Heart right ventricle (tissue), 16 donors: ENCODE measurements around the gene PLCB1. TPM values are rescaled to one million over a fixed set of nuclear protein-coding genes. Genes with fewer than 3 reads are reported as not detected.

Experiments used
- ATAC-seq, 8 donors: fragments of 200-7000 bp; cut with Tn5 transposase; one replicate each; pipeline ENCODE4 v1.9.1; 2020; ENCODE audit warnings: mild to moderate bottlenecking in 8 of 8, moderate library complexity in 8 of 8, moderate number of reproducible peaks in 1 of 8
- DNase-seq, 2 donors: peaks; one replicate each; pipeline ENCODE4 v3.0.0-alpha.2; 2020
- H3K27ac ChIP-seq, 10 donors: fragments of 200-600 bp; sonication (generic) in 2 of 10; one replicate each; pipeline versions ENCODE4 v1.5.0 to v1.8.0; 2020 to 2022; ENCODE audit warnings: mild to moderate bottlenecking in 3 of 10
- H3K27me3 ChIP-seq, 7 donors: fragments of 200-600 bp; one replicate each; pipeline ENCODE4 v1.8.0; 2021 to 2022; ENCODE audit warnings: mild to moderate bottlenecking in 2 of 7
- H3K36me3 ChIP-seq, 9 donors: fragments of 200-600 bp; sonication (generic) in 1 of 9; one replicate each; pipeline versions ENCODE4 v1.5.0 to v1.8.0; 2020 to 2022; ENCODE audit warnings: mild to moderate bottlenecking in 2 of 9
- H3K4me1 ChIP-seq, 9 donors: fragments of 200-600 bp; sonication (generic) in 1 of 9; one replicate each; pipeline versions ENCODE4 v1.5.0 to v1.8.0; 2020 to 2022; ENCODE audit warnings: mild to moderate bottlenecking in 4 of 9
- H3K4me3 ChIP-seq, 10 donors: fragments of 200-600 bp; sonication (generic) in 2 of 10; one replicate each; pipeline versions ENCODE4 v1.5.0 to v1.8.0; 2020 to 2022; ENCODE audit warnings: mild to moderate bottlenecking in 7 of 10, moderate library complexity in 2 of 10
- H3K9me3 ChIP-seq, 11 donors: fragments of 200-600 bp in 10 of 11; sonication (generic) in 2 of 11; one replicate each; pipeline versions ENCODE4 v1.5.0 to v1.8.0; 2013 to 2022; ENCODE audit warnings: mild to moderate bottlenecking in 2 of 11, control low read depth in 1 of 11, moderate library complexity in 1 of 11
- CTCF ChIP-seq, 9 donors: fragments of 200-600 bp; sonication (generic) in 2 of 9; IDR thresholded peaks; one replicate each; pipeline versions ENCODE4 v1.5.0 to v1.8.0; 2021 to 2022; ENCODE audit warnings: antibody characterized with exemption in 9 of 9, mild to moderate bottlenecking in 5 of 9, moderate library complexity in 1 of 9
- WGBS, 2 donors: extraction: QIAGEN DNeasy Blood & Tissue Kit; methylation state at CpG; one replicate each; pipeline ENCODE4 v1.1.7; 2013; ENCODE audit warnings: inconsistent platforms in 1 of 2; 5-methylcytosine and 5-hydroxymethylcytosine counted together
- intact Hi-C, 10 donors: fragments of 100-400 bp; cut with DNase I; formaldehyde crosslinking; loops; one replicate each; pipeline versions ENCODE4 v1.11.1 to v1.14.2; 2022
- polyA plus RNA-seq, 2 donors: library from polyadenylated mRNA; stranded (reverse); fragments of 200-250 nt; gene quantifications; one replicate each; pipeline ENCODE4 v1.2.3, GENCODE V29; 2013
- total RNA-seq, 10 donors: library from RNA; stranded (reverse); fragmentation: NEBNext Ultra II Directional in 3 of 10; extraction: Animal tissue kit (Norgen Biotek cat#: 25700) in 3 of 10; gene quantifications; one replicate each; pipeline versions ENCODE4 v1.2.1 to v1.2.4, GENCODE V29; 2021 to 2023
- donor health status: Arrhythmogenic right ventricular cardiomyopathy.
- donor health status: ischemic (EF 13 %, LVEDD 7.1; RV severe dilation, severe dysfunction).
- donor health status: healthy with polysubstance abuse.
- donor health status: DM: no; HTN: yes; CAD: no.
- donor health status: DM: no; HTN: no; CAD: no.
- donor health status: ischemic (EF 25% LVEDD 6.9; RV normal size, moderate dysfunction).
- donor health status: ischemic (EF 25% LVEDD 5.7; RV mildly dilated, moderate dysfunction).
- donor health status: healthy.
- donor health status: DM: yes; HTN: yes; CAD: no.
- donor health status: Ischemic cardiomyopathy.
- donor health status: ischemic (EF 35%, LVEDD 5.7; RV mildly dilated, moderate dysfunction).
- donor health status: nonischemic (EF 11% LVEDD 7.7; RV severe dilation, severe dysfunction).
- donor health status: DM: yes; HTN: yes; CAD: no.
- donor health status: PGD.
- donor health status: ischemic (EF 29% LVEDD 5.4; RV normal size, mild dysfunction).
- donor health status: nonischemic (EF 23%, LVEDD 6.1; RV moderate dilation, normal function).

PLCB1 gene
- total and polyA plus RNA-seq, 12 donors, result 2.2 to 12.7 (median 7.1) TPM

DNA sequence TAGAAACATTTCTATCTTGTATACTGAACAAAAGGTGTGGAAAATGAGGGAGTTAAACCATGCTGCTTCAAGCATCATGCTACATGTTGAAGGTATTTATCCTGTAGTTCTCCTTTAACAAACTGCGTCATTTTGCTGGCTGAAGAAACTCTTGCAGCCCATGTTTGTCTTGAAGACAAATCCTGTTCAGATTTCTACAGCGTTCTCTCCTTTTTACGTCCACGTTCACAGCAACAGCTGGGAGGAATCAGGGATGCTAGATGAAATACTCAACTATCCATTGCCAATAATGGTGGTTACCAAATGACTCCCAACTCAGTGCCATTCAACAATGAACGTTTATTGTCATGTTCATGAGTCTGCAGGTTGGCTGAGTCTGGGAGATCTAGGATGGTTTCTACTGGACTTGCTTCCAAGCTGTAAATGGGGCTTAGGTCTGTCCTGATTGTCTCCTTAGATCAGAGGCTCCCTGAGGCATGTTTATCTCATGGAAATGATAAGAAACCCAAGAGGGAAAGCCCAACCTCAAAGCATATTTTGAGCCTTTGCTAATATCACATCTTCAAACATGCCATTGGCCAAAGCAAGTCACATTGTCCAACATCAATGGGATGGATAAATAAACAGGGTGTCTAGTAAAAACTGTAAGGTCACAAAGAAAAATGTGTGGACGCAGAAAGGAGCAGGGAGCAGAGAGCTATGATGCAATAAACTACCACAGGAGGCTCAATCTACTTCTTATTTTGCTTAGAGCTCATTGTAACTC lies 2.7 kb upstream of the PLCB1 start:
- WGBS, 2 donors, result 61 to 79% methylated on average over 6 of the region's 6 CpGs
- intact Hi-C loops, result loop anchor here in 3 of 10 donors (5.0 to 10.0 kb wide), 3 partner anchors 65 to 85 kb away; no protein-coding TSS in a partner anchor
- TF ChIP-seq CTCF (IDR thresholded peaks at IDR 0.05), result no peak
- H3K27me3 ChIP-seq, result peaks cover 0 to 19% (median 0%) of the 10 kb centered on the region in 7 donors
- peak overlapping the region in 1 of 10 donors; percentile 16 for H3K27ac ChIP-seq
- peaks cover 0 to 26% (median 9%) of the 10 kb centered on the region in 9 donors for H3K4me1 ChIP-seq
- DNase-seq, result no peak
- no peaks in the 10 kb centered on the region for H3K36me3 ChIP-seq
- ATAC-seq, result peak in 2 of 8 donors; percentile 4 to 5
- no peak overlapping the region for H3K4me3 ChIP-seq
- no peaks in the 10 kb centered on the region for H3K9me3 ChIP-seq

DNA sequence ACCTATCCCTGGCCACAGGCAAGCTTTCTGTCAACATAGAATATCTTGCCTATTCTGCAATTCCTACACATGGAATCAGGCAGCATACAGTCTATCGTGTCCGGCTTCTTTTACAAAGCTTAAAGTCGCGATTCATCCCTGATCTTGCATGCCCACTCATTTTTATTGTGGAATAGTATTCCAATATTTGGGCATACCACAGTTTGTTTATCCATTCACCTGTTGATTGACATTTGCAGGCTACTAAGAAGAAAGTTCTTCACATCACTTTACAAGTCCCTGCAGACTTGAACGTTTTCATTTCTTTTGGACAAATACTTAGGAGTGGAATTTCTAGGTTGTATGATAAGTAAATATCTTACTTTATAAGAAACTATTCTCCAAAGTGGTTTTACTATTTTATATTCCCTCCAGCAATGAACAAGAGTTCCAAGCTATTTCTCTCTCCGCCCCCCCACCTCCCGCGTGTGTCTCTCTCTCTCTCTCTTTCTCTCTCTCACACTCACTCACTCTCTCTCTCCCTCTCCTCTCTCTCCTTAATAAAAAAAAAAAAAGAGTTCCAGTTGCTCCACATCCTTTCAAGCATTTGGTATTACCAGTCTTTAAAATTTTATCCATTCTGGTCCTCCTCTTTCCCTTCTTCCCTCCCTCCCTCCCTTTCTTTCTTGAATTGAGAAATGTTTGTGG lies 1.1 kb upstream of the PLCB1 start:
- Histone ChIP-seq H3K27ac (peak overlapping the region in 3 of 10 donors; percentile 60 to 89 (median 86)), H3K27me3 (peaks cover 0 to 19% (median 0%) of the 10 kb centered on the region in 7 donors), H3K4me3 (peak overlapping the region in 5 of 10 donors; percentile 74 to 81 (median 76)), H3K9me3 (no peaks in the 10 kb centered on the region), H3K4me1 (peaks cover 0 to 31% (median 9%) of the 10 kb centered on the region in 9 donors), H3K36me3 (no peaks in the 10 kb centered on the region)
- no peak for ATAC-seq
- TF ChIP-seq CTCF (IDR thresholded peaks at IDR 0.05), result no peak
- no peak for DNase-seq
- intact Hi-C loops, result loop anchor here in 8 of 10 donors (1.0 to 10.0 kb wide), 13 partner anchors 89 to 591 kb away; no protein-coding TSS in a partner anchor
- WGBS, 2 donors, result 84 to 87% methylated on average over 8 of the region's 8 CpGs

GRCh38 chr20:8132484-8133309 lies 631 bp downstream of the PLCB1 start:
- no peak for TF ChIP-seq CTCF (IDR thresholded peaks at IDR 0.05)
- intact Hi-C loops, result loop anchor here (1.0 to 10.0 kb wide), 18 partner anchors 90 to 590 kb away; no protein-coding TSS in a partner anchor
- Histone ChIP-seq H3K9me3 (no peaks in the 10 kb centered on the region), H3K27ac (peak overlapping the region; percentile 72 to 90 (median 86)), H3K27me3 (peaks cover 0 to 19% (median 0%) of the 10 kb centered on the region in 7 donors), H3K4me3 (peak overlapping the region; percentile 60 to 95 (median 80)), H3K4me1 (peaks cover 0 to 31% (median 7%) of the 10 kb centered on the region in 9 donors), H3K36me3 (no peaks in the 10 kb centered on the region)
- DNase-seq, result peak; percentile 24 to 57
- WGBS, 2 donors, result 2 to 3% methylated on average over 68 of the region's 68 CpGs
- ATAC-seq, result peak; percentile 4 to 51 (median 24)
